Activated T-cell treated with anti-CD3 and anti-CD28 coated beads for 4 hours (primary cell): ENCODE data around the gene OR2V2.
A peak's percentile ranks its signal among the peaks of the same experiment; 100 is the strongest.

Experiments
- DNase-seq: peaks from one replicate; pipeline ENCODE4 v3.0.0-alpha.2; 2020

The OR2V2 gene

GRCh38 chr5:181149806-181150733 lies 2.7 kb downstream of the OR2V2 start:
- DNase-seq: no peak

- no peak for DNase-seq
Measured at GRCh38 chr5:181151146-181151545, 3.8 kb downstream of the OR2V2 start.

- no peak for DNase-seq
Measured at GRCh38 chr5:181152406-181152805, 5.0 kb downstream of the OR2V2 start.

- no peak for DNase-seq
Measured at GRCh38 chr5:181153814-181154213, 6.4 kb downstream of the OR2V2 start.

- DNase-seq: no peak
Measured at GRCh38 chr5:181156758-181157157, 9.4 kb downstream of the OR2V2 start.

GRCh38 chr5:181158869-181159268 lies 11.5 kb downstream of the OR2V2 start:
- DNase-seq: no peak

- peak; percentile 95 for DNase-seq
Measured at GRCh38 chr5:181159286-181160151, 12.1 kb downstream of the OR2V2 start.

GRCh38 chr5:181160152-181160754 lies 12.9 kb downstream of the OR2V2 start:
- peak; percentile 69 for DNase-seq

- DNase-seq: peak; percentile 39
Measured at GRCh38 chr5:181160755-181161533, 13.6 kb downstream of the OR2V2 start.

GRCh38 chr5:181161534-181162175 lies 14.3 kb downstream of the OR2V2 start:
- no peak for DNase-seq

- DNase-seq: no peak
Measured at GRCh38 chr5:181163487-181164075, 16.2 kb downstream of the OR2V2 start.

GRCh38 chr5:181164076-181164952 lies 16.9 kb downstream of the OR2V2 start:
- DNase-seq: no peak

GRCh38 chr5:181166812-181167733 lies 19.7 kb downstream of the OR2V2 start:
- no peak for DNase-seq

- DNase-seq: no peak
Measured at GRCh38 chr5:181167814-181168488, 20.6 kb downstream of the OR2V2 start.

- no peak for DNase-seq
Measured at GRCh38 chr5:181168595-181169118, 21.3 kb downstream of the OR2V2 start.

GRCh38 chr5:181169459-181170236 lies 22.3 kb downstream of the OR2V2 start:
- peak; percentile 70 for DNase-seq

GRCh38 chr5:181170237-181170825 lies 22.9 kb downstream of the OR2V2 start:
- DNase-seq: no peak
